Fibroblast of mammary gland (primary cell): Measurements from ENCODE around the gene NKIRAS1.

Experiments used
- DNase-seq: peaks from one replicate; pipeline ENCODE4 v3.0.0-alpha.2; 2010; ENCODE audit warnings: low read depth
- H3K4me3 ChIP-seq: 2 replicates; pipeline ENCODE4 v1.5.1; 2011; ENCODE audit warnings: low read depth, mild to moderate bottlenecking, low read length, moderate library complexity; ENCODE audit not compliant: control insufficient read depth
- TF ChIP-seq, protein P1 (sequence below): conservative IDR thresholded peaks from 2 replicates; pipeline ENCODE4 v1.5.1; 2011; ENCODE audit warnings: low read depth, low read length, inconsistent platforms; ENCODE audit not compliant: control insufficient read depth, insufficient read depth

The NKIRAS1 gene

DNA sequence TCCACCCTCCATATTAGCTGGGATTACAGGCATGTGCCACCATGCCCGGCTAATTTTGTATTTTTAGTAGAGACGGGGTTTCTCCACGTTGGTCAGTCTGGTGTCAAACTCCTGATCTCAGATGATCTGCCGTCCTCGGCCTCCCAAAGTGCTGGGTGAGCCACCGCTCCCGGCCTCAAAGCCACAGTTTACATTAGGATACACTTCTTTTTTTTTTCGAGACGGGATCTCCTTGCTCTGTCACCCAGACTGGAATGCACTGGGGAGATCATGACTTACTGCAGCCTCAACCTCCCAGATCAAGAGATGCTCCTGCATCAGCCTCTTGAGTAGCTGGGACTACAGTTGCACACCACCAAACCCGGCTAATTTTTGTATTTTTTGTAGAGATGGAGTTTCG is 25.8 kb upstream of the NKIRAS1 start:
- no peak for DNase-seq
- no peak overlapping the region for H3K4me3 ChIP-seq
- TF ChIP-seq, protein P1, sequence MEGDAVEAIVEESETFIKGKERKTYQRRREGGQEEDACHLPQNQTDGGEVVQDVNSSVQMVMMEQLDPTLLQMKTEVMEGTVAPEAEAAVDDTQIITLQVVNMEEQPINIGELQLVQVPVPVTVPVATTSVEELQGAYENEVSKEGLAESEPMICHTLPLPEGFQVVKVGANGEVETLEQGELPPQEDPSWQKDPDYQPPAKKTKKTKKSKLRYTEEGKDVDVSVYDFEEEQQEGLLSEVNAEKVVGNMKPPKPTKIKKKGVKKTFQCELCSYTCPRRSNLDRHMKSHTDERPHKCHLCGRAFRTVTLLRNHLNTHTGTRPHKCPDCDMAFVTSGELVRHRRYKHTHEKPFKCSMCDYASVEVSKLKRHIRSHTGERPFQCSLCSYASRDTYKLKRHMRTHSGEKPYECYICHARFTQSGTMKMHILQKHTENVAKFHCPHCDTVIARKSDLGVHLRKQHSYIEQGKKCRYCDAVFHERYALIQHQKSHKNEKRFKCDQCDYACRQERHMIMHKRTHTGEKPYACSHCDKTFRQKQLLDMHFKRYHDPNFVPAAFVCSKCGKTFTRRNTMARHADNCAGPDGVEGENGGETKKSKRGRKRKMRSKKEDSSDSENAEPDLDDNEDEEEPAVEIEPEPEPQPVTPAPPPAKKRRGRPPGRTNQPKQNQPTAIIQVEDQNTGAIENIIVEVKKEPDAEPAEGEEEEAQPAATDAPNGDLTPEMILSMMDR = no peak

DNA sequence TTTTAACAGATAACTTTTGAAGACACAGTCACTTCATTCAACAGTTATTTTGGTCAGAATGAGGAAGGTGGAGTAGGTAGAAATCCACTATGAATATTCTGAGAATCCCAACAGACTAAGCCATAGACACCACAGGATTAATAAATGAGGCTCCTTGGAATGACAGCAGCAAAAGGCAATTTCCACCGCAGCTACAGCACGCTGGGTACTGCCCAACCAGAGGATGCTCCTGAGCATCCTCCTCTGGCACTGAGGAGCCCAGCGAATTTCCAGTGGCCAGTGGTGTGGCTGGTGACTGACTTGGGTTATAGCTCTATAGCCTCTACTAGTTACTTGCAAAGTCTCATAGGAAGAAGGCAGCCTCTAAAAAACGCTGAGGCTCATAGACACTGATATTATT is 24.6 kb upstream of the NKIRAS1 start:
- no peak overlapping the region for H3K4me3 ChIP-seq
- DNase-seq = no peak
- TF ChIP-seq, protein P1 = no peak

GRCh38 chr3:23940775-23941174 is 24.0 kb upstream of the NKIRAS1 start:
- TF ChIP-seq, protein P1 = no peak
- no peak overlapping the region for H3K4me3 ChIP-seq
- no peak for DNase-seq

DNA sequence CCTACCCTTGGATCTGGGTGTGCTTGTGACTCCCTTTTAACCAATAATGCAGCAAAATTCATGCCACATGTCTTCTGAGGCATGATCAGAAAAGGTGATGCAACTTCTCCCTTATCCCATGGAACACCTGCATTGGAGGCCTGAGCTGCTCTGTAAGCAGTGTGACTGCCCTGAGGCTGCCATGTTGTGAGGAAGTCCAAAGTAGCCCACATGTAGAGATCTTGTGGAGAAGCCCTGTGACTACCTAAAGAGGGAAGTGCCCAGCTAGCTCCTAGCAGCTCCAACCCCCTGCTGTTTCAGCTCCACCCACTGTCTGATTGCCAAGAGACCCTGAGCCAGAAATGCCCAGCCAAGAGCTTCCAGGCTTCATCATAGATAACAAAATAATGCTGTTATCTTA is 21.9 kb upstream of the NKIRAS1 start:
- TF ChIP-seq, protein P1 = no peak
- H3K4me3 ChIP-seq = no peak overlapping the region
- no peak for DNase-seq

- DNase-seq = no peak
- no peak overlapping the region for H3K4me3 ChIP-seq
- TF ChIP-seq, protein P1 = no peak
These were observed 20.5 kb upstream of the NKIRAS1 start for GRCh38 chr3:23937296-23937695.

GRCh38 chr3:23934253-23934652 is 17.5 kb upstream of the NKIRAS1 start:
- no peak overlapping the region for H3K4me3 ChIP-seq
- no peak for DNase-seq
- TF ChIP-seq, protein P1 = no peak

DNA sequence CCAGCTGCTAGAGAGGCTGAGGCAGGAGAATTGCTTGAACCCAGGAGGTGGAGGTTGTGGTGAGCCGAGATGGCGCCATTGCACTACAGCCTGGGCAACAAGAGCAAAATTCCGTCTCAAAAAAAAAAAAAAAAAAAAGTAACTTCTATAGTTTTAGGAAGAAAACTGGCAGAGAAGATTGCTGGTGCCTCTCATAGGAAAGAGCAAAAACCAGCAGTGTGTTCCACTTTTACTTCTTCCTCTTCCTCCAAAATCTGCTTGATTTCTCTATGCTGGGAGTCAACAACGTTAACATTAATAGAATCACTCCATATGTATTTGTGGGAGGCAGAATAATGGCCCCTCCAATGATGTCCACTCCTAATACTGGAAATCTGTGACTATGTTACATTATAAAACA is 15.8 kb upstream of the NKIRAS1 start:
- no peak overlapping the region for H3K4me3 ChIP-seq
- TF ChIP-seq, protein P1 = no peak
- DNase-seq = no peak
